Measurements from ENCODE around the gene GALNT9.

The GALNT9 gene

DNA sequence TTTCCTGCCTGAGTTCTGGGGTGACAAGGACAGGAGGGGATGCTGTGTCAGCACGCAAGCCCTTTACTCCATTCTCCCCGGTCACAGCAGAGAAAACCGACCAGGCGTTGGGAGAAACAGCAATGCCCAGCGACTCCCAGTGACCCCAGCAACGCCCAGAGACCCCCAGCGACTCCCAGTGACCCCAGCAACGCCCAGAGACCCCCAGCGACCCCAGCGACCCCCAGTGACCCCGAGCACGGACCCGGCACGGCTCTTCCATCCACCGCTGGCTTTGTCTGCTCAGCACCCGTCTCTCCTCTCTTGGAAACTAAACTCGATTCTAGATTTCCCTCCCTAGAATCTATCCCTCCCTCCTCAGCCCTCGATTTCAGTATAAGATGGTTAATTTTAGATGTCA is 38.5 kb upstream of the GALNT9 start:
- no peak for ATAC-seq

DNA sequence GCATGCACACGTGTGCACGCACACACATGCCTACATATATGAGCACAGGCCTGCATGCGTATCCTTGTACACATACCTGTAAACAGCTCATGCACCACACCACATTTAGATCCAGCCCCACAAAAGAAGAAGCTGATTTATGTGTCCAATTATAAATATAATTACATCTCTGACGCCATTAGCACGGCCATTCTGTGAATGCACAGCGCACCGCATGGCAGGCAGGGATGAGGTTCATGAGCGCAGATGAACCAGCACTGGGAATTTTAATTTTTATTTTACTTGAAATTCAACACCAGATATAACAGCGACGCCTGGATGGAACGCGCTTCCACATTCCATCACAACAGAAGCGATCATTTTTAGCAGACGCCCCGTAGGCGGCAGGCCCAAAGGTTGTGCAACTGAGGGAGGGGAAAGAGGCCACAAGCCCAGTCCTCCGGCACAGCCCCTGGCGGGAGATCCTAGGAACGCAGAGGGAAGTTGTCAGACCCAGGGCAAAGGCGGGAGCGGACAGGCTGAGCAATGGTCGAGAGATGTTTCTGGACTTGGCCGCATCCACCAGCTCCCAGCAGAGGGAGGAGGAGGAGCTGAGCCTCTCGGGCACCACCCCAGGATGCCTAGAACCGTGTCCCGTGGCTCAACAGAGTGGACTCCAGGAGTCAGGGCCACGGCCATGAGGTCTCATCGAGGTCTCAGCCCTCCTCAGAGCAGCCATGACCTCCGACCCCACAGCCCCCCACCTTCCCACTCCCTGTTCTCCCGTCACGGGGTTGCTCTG is 37.9 kb upstream of the GALNT9 start:
- no peak for TF ChIP-seq OSR1 (CRISPR knock-in tag; IDR thresholded peaks at IDR 0.05)
- no peak for TF ChIP-seq BACH2 (CRISPR knock-in tag; IDR thresholded peaks at IDR 0.05; ENCODE audit: borderline replicate concordance)
- no peak for TF ChIP-seq ARNTL (CRISPR knock-in tag; IDR thresholded peaks at IDR 0.05; ENCODE audit: borderline replicate concordance, low read depth)

More for the DNA sequence above, 38.5 kb upstream of the GALNT9 start:
- TF ChIP-seq ZNF70 (CRISPR knock-in tag; IDR thresholded peaks at IDR 0.05), result no peak
- TF ChIP-seq, protein P1, sequence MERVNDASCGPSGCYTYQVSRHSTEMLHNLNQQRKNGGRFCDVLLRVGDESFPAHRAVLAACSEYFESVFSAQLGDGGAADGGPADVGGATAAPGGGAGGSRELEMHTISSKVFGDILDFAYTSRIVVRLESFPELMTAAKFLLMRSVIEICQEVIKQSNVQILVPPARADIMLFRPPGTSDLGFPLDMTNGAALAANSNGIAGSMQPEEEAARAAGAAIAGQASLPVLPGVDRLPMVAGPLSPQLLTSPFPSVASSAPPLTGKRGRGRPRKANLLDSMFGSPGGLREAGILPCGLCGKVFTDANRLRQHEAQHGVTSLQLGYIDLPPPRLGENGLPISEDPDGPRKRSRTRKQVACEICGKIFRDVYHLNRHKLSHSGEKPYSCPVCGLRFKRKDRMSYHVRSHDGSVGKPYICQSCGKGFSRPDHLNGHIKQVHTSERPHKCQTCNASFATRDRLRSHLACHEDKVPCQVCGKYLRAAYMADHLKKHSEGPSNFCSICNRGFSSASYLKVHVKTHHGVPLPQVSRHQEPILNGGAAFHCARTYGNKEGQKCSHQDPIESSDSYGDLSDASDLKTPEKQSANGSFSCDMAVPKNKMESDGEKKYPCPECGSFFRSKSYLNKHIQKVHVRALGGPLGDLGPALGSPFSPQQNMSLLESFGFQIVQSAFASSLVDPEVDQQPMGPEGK (CRISPR knock-in tag; IDR thresholded peaks at IDR 0.05; ENCODE audit: borderline replicate concordance), result no peak
- no peak for TF ChIP-seq ESRRG (CRISPR knock-in tag; IDR thresholded peaks at IDR 0.05)
- TF ChIP-seq TOX (CRISPR knock-in tag; IDR thresholded peaks at IDR 0.05; ENCODE audit: borderline replicate concordance), result no peak
- no peak for TF ChIP-seq BACH2 (CRISPR knock-in tag; IDR thresholded peaks at IDR 0.05; ENCODE audit: borderline replicate concordance)
- TF ChIP-seq ARNTL (CRISPR knock-in tag; IDR thresholded peaks at IDR 0.05; ENCODE audit: borderline replicate concordance, low read depth), result no peak
- no peak for TF ChIP-seq ZFP3 (CRISPR knock-in tag; IDR thresholded peaks at IDR 0.05)
- no peak for TF ChIP-seq SNAI2 (CRISPR knock-in tag; IDR thresholded peaks at IDR 0.05)
- no peak for TF ChIP-seq ZNF565 (CRISPR knock-in tag; conservative IDR thresholded peaks at IDR 0.05; ENCODE audit: low read depth)
- no peak for TF ChIP-seq ISL1 (CRISPR knock-in tag; IDR thresholded peaks at IDR 0.05)
- TF ChIP-seq GLIS3 (CRISPR knock-in tag; IDR thresholded peaks at IDR 0.05), result no peak
- no peak for TF ChIP-seq ZC3H10 (CRISPR knock-in tag; IDR thresholded peaks at IDR 0.05)
- TF ChIP-seq, protein P2, sequence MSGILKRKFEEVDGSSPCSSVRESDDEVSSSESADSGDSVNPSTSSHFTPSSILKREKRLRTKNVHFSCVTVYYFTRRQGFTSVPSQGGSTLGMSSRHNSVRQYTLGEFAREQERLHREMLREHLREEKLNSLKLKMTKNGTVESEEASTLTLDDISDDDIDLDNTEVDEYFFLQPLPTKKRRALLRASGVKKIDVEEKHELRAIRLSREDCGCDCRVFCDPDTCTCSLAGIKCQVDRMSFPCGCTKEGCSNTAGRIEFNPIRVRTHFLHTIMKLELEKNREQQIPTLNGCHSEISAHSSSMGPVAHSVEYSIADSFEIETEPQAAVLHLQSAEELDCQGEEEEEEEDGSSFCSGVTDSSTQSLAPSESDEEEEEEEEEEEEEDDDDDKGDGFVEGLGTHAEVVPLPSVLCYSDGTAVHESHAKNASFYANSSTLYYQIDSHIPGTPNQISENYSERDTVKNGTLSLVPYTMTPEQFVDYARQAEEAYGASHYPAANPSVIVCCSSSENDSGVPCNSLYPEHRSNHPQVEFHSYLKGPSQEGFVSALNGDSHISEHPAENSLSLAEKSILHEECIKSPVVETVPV (CRISPR knock-in tag; IDR thresholded peaks at IDR 0.05), result no peak
- TF ChIP-seq, protein P3, sequence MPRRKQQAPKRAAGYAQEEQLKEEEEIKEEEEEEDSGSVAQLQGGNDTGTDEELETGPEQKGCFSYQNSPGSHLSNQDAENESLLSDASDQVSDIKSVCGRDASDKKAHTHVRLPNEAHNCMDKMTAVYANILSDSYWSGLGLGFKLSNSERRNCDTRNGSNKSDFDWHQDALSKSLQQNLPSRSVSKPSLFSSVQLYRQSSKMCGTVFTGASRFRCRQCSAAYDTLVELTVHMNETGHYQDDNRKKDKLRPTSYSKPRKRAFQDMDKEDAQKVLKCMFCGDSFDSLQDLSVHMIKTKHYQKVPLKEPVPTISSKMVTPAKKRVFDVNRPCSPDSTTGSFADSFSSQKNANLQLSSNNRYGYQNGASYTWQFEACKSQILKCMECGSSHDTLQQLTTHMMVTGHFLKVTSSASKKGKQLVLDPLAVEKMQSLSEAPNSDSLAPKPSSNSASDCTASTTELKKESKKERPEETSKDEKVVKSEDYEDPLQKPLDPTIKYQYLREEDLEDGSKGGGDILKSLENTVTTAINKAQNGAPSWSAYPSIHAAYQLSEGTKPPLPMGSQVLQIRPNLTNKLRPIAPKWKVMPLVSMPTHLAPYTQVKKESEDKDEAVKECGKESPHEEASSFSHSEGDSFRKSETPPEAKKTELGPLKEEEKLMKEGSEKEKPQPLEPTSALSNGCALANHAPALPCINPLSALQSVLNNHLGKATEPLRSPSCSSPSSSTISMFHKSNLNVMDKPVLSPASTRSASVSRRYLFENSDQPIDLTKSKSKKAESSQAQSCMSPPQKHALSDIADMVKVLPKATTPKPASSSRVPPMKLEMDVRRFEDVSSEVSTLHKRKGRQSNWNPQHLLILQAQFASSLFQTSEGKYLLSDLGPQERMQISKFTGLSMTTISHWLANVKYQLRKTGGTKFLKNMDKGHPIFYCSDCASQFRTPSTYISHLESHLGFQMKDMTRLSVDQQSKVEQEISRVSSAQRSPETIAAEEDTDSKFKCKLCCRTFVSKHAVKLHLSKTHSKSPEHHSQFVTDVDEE (CRISPR knock-in tag; IDR thresholded peaks at IDR 0.05), result no peak

DNA sequence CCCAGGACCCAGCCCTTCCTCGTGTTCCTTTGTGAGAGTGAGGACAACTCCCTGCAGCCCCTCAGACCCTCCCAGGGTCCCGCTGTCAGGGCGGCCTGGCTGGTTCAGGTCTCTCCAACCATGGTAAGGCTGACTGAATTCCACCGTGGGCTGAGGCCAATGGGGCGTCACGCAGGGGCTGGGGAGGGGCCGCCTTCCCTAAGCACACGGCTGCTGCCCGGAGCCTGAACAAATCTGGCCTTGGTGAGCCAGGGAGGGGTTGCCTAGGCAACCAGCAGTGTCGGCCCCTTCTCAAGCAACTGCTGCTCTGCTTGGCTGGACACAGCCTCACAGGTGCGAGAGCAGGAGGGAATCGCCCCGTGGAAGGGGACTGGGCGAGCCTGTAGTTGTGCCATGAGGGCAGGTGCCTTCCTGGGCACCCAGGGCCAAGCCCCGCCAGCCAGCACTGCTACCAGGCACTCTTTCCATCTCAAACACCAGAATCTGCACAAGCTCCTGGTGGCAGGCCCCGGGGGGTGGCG is 37.0 kb upstream of the GALNT9 start:
- ATAC-seq, result no peak; the same call in 2 of the 3 replicates

More for the DNA sequence above, 37.9 kb upstream of the GALNT9 start:
- no peak; the same call in 2 of the 3 replicates for ATAC-seq

More for the DNA sequence above, 37.0 kb upstream of the GALNT9 start:
- TF ChIP-seq ZFP3 (CRISPR knock-in tag; IDR thresholded peaks at IDR 0.05), result no peak
- no peak for TF ChIP-seq CSDC2 (CRISPR knock-in tag; IDR thresholded peaks at IDR 0.05)
- TF ChIP-seq, protein P1 (CRISPR knock-in tag; IDR thresholded peaks at IDR 0.05; ENCODE audit: borderline replicate concordance), result no peak
- TF ChIP-seq, protein P4, sequence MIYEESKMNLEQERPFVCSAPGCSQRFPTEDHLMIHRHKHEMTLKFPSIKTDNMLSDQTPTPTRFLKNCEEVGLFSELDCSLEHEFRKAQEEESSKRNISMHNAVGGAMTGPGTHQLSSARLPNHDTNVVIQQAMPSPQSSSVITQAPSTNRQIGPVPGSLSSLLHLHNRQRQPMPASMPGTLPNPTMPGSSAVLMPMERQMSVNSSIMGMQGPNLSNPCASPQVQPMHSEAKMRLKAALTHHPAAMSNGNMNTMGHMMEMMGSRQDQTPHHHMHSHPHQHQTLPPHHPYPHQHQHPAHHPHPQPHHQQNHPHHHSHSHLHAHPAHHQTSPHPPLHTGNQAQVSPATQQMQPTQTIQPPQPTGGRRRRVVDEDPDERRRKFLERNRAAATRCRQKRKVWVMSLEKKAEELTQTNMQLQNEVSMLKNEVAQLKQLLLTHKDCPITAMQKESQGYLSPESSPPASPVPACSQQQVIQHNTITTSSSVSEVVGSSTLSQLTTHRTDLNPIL (CRISPR knock-in tag; IDR thresholded peaks at IDR 0.05; ENCODE audit: low read depth), result no peak
- TF ChIP-seq ZNF70 (CRISPR knock-in tag; IDR thresholded peaks at IDR 0.05), result no peak
- TF ChIP-seq ZNF8 (CRISPR knock-in tag; IDR thresholded peaks at IDR 0.05), result no peak
- TF ChIP-seq ZC3H10 (CRISPR knock-in tag; IDR thresholded peaks at IDR 0.05), result no peak
- no peak for TF ChIP-seq ISL1 (CRISPR knock-in tag; IDR thresholded peaks at IDR 0.05)
- no peak for TF ChIP-seq BACH2 (CRISPR knock-in tag; IDR thresholded peaks at IDR 0.05; ENCODE audit: borderline replicate concordance)
- TF ChIP-seq SNAI2 (CRISPR knock-in tag; IDR thresholded peaks at IDR 0.05), result no peak
- no peak for TF ChIP-seq ZFP30 (CRISPR knock-in tag; IDR thresholded peaks at IDR 0.05)
- TF ChIP-seq OSR1 (CRISPR knock-in tag; IDR thresholded peaks at IDR 0.05), result no peak
- no peak for TF ChIP-seq ARNTL (CRISPR knock-in tag; IDR thresholded peaks at IDR 0.05; ENCODE audit: borderline replicate concordance, low read depth)
- TF ChIP-seq ESRRG (CRISPR knock-in tag; IDR thresholded peaks at IDR 0.05), result no peak
